HepG2 (cell line): ENCODE data around the gene HARBI1. TPM values are rescaled to one million over a fixed set of nuclear protein-coding genes. Genes with fewer than 3 reads are reported as not detected.

Source experiments
- ATAD3A ChIP-seq: sonication (generic); formaldehyde crosslinking; IDR thresholded peaks from 2 replicates; pipeline ENCODE4 v1.4.0; 2020; ENCODE audit warnings: missing genetic modification reagents
- HIC2 ChIP-seq: sonication (generic); formaldehyde crosslinking; IDR thresholded peaks from 2 replicates; pipeline ENCODE4 v1.9.0; 2022; ENCODE audit warnings: low read depth, missing genetic modification reagents
- HOXD1 ChIP-seq: sonication (generic); formaldehyde crosslinking; IDR thresholded peaks from 2 replicates; pipeline ENCODE4 v1.5.0; 2020; ENCODE audit warnings: missing genetic modification reagents
- IRF9 ChIP-seq: sonication (generic); formaldehyde crosslinking; IDR thresholded peaks from 2 replicates; pipeline ENCODE4 v1.8.0; 2022; ENCODE audit warnings: missing genetic modification reagents, mild to moderate bottlenecking, borderline replicate concordance
- KLF11 ChIP-seq: IDR thresholded peaks from 2 replicates; pipeline ENCODE4 v1.6.1; 2016; ENCODE audit warnings: missing compliant biosample characterization
- KLF9 ChIP-seq: IDR thresholded peaks from 2 replicates; pipeline ENCODE4 v1.6.1; 2016; ENCODE audit warnings: low read depth
- NFAT5 ChIP-seq: sonication (generic); formaldehyde crosslinking; IDR thresholded peaks from 2 replicates; pipeline ENCODE4 v1.4.0; 2020; ENCODE audit warnings: missing genetic modification reagents
- PHF5A ChIP-seq: IDR thresholded peaks from one replicate; pipeline ENCODE4 v1.6.1; 2018; ENCODE audit warnings: low read depth, missing genetic modification reagents; ENCODE audit not compliant: unreplicated experiment
- SOX5 ChIP-seq: IDR thresholded peaks from 2 replicates; pipeline ENCODE4 v1.6.1; 2016; ENCODE audit warnings: borderline replicate concordance
- ZNF280D ChIP-seq: sonication (generic); formaldehyde crosslinking; IDR thresholded peaks from 2 replicates; pipeline ENCODE4 v1.5.1; 2020; ENCODE audit warnings: mild to moderate bottlenecking, missing genetic modification reagents
- ZNF512B ChIP-seq: sonication (generic); formaldehyde crosslinking; IDR thresholded peaks from 2 replicates; pipeline ENCODE4 v1.5.1; 2020; ENCODE audit warnings: missing genetic modification reagents, mild to moderate bottlenecking, borderline replicate concordance
- ZNF672 ChIP-seq: sonication (generic); formaldehyde crosslinking; IDR thresholded peaks from 2 replicates; pipeline ENCODE4 v1.8.1; 2022; ENCODE audit warnings: missing genetic modification reagents
- ZNF781 ChIP-seq: sonication (generic); formaldehyde crosslinking; IDR thresholded peaks from 2 replicates; pipeline ENCODE4 v1.5.1; 2020; ENCODE audit warnings: borderline replicate concordance, mild to moderate bottlenecking, missing genetic modification reagents; ENCODE audit errors: not compliant biosample characterization
- polyA plus RNA-seq, 8 experiments: library from polyadenylated mRNA; depleted of rRNA in 3 of 8; stranded (reverse) in 7 of 8; unstranded in 1 of 8; fragments of >200 nt; fragmentation: Illumina TruSeq in 4 of 8; extraction: Trizol in 4 of 8; gene quantifications; 2 replicates each; pipeline versions ENCODE4 v1.2.1 to v1.2.3, GENCODE V29; 2011 to 2016; ENCODE audit warnings: low read depth in 4 of 8, missing spikeins in 1 of 8, mixed read lengths in 1 of 8; ENCODE audit not compliant: insufficient read depth in 1 of 8
- total RNA-seq, 5 experiments: library from RNA; depleted of rRNA; stranded (reverse); fragments of >200 nt; fragmentation: Illumina TruSeq; extraction: Trizol; gene quantifications; 2 replicates each; pipeline ENCODE4 v1.2.3, GENCODE V29; 2016; ENCODE audit warnings: low read depth in 1 of 5

Gene HARBI1
- total and polyA plus RNA-seq, 2 of the 13 experiments (the other 11 are each of a cell fraction or from before 2014, with no cell fraction given) = 2.5 to 4.8 TPM

GRCh38 chr11:46557684-46558151, 59.3 kb downstream of the HARBI1 start (continued):
- TF ChIP-seq ZNF280D (CRISPR knock-in tag) (peak; percentile 24; the same call in 1 of the 2 replicates), ZNF672 (CRISPR knock-in tag) (no peak), KLF11 (CRISPR knock-in tag) (0 out of 2 replicates have a peak, but pooled peaks have one; percentile 61), ZNF512B (no peak), HOXD1 (CRISPR knock-in tag) (no peak), ATAD3A (CRISPR knock-in tag) (no peak), SOX5 (CRISPR knock-in tag) (peak; percentile 65; the same call in 1 of the 2 replicates), NFAT5 (CRISPR knock-in tag) (no peak), IRF9 (CRISPR knock-in tag) (0 out of 2 replicates have a peak, but pooled peaks have one; percentile 40), PHF5A (CRISPR knock-in tag) (no peak), KLF9 (CRISPR knock-in tag) (no peak), ZNF781 (CRISPR knock-in tag) (no peak), HIC2 (CRISPR knock-in tag) (peak; percentile 75; the same call in 1 of the 2 replicates)
